Uterus (tissue), 2 donors: ENCODE measurements around the gene PLXNA4.

ENCODE experiments used
- CTCF ChIP-seq, 4 experiments: fragments of 200-600 bp in 2 of 4; fragments of 450-650 bp in 2 of 4; sonication (generic) in 2 of 4; IDR thresholded peaks; one replicate each; pipeline ENCODE4 v1.5.1; 2016 to 2019; ENCODE audit warnings: antibody characterized with exemption in 4 of 4, mild to moderate bottlenecking in 2 of 4, moderate library complexity in 1 of 4
- POLR2A ChIP-seq, 2 donors: fragments of 450-650 bp; IDR thresholded peaks; one replicate each; pipeline ENCODE4 v1.6.1; 2016; ENCODE audit warnings: antibody characterized with exemption in 2 of 2, mild to moderate bottlenecking in 1 of 2, moderate library complexity in 1 of 2

- TF ChIP-seq CTCF (IDR thresholded peaks at IDR 0.05), result no peak
- TF ChIP-seq POLR2A (IDR thresholded peaks at IDR 0.05), result no peak
Observed at GRCh38 chr7:132225216-132226030, 350.8 kb downstream of the PLXNA4 start.
